Tibial nerve (tissue), 4 donors: ENCODE results near the gene LKAAEAR1.

Experiments
- CTCF ChIP-seq, 5 experiments: fragments of 200-600 bp in 3 of 5; fragments of 450-650 bp in 2 of 5; sonication (generic) in 3 of 5; IDR thresholded peaks; one replicate each; pipeline ENCODE4 v1.5.1; 2016 to 2019; ENCODE audit warnings: antibody characterized with exemption in 5 of 5, mild to moderate bottlenecking in 3 of 5, moderate library complexity in 2 of 5
- EP300 ChIP-seq, 2 donors: sonication (generic); formaldehyde crosslinking; IDR thresholded peaks; one replicate each; pipeline ENCODE4 v1.6.1; 2017; ENCODE audit warnings: antibody characterized with exemption in 2 of 2, mild to moderate bottlenecking in 1 of 2
- POLR2A ChIP-seq, 2 donors: fragments of 450-650 bp; IDR thresholded peaks; one replicate each; pipeline ENCODE4 v1.6.1; 2017; ENCODE audit warnings: antibody characterized with exemption in 2 of 2, mild to moderate bottlenecking in 2 of 2, moderate library complexity in 2 of 2

GRCh38 chr20:64131406-64131805, 47.2 kb upstream of the LKAAEAR1 start:
- TF ChIP-seq CTCF (IDR thresholded peaks at IDR 0.05) (no peak), POLR2A (IDR thresholded peaks at IDR 0.05) (no peak), EP300 (IDR thresholded peaks at IDR 0.05) (no peak)
